HCT116 (cell line): ENCODE data around the gene SLC38A2. TPM values are rescaled to one million over a fixed set of nuclear protein-coding genes. Genes with fewer than 3 reads are reported as not detected.

Experiments
- ATAC-seq: fragments of 200-7000 bp; cut with Tn5 transposase; 2 replicates; pipeline ENCODE4 v1.9.1; 2020; ENCODE audit warnings: mild to moderate bottlenecking, moderate library complexity
- BruUV-seq: library from RNA; stranded (reverse); fragments of 400-500 nt; replicated peaks from 2 replicates; lab custom pipeline; 2021; lab: Mats Ljungman, UMichigan
- CTCF ChIA-PET: fragments of 300-600 bp; sonication (Branson Sonifier 250); formaldehyde crosslinking; loops from one replicate; lab custom pipeline; 2021; ENCODE audit warnings: antibody characterized with exemption; lab: Charles Lee
- POLR2A ChIA-PET: fragments of 300-600, 350-600 bp; sonication (Branson Sonifier 250); formaldehyde crosslinking; loops from one replicate; lab custom pipeline; 2021; ENCODE audit warnings: antibody characterized with exemption; lab: Charles Lee
- RAD21 ChIA-PET, 2 experiments: fragments of 300-600 bp; sonication (Branson Sonifier 250); formaldehyde crosslinking; loops; one replicate each; lab custom pipeline; 2023; ENCODE audit warnings: low total read pairs in 2 of 2; ENCODE audit not compliant: uncharacterized antibody in 2 of 2, unreplicated experiment in 2 of 2, low non-redundant PET in 1 of 2; lab: Charles Lee
- DNase-seq: peaks from one replicate; pipeline ENCODE4 v3.0.0-alpha.2; 2010; ENCODE audit warnings: low read depth, low spot score
- H2AFZ ChIP-seq: fragments of 200-600 bp; shearing (Covaris generic), sonication (generic); 2 replicates; pipeline ENCODE4 v1.6.1; 2017; ENCODE audit warnings: low read depth, mixed run types, mixed read lengths, antibody characterized with exemption, low read length; ENCODE audit not compliant: poor library complexity, severe bottlenecking
- H3K27ac ChIP-seq: 2 replicates; pipeline ENCODE4 v1.5.1; 2012; ENCODE audit warnings: low read depth, low read length
- H3K27me3 ChIP-seq: fragments of 200-600 bp; sonication (generic); 2 replicates; pipeline ENCODE4 v1.6.1; 2016; ENCODE audit warnings: mixed run types, low read length, mixed read lengths; ENCODE audit not compliant: insufficient read depth
- H3K36me3 ChIP-seq, 2 experiments: fragments of 200-500 bp in 1 of 2; fragments of 200-600 bp in 1 of 2; sonication (Bioruptor generic) in 1 of 2; sonication (generic) in 1 of 2; 2 replicates each; pipeline versions ENCODE4 v1.5.1 to v1.6.1; 2014 to 2016; ENCODE audit warnings: low read length in 2 of 2, inconsistent platforms in 1 of 2, mixed read lengths in 1 of 2, mixed run types in 1 of 2; ENCODE audit not compliant: insufficient read depth in 2 of 2, control insufficient read depth in 1 of 2
- H3K4me1 ChIP-seq, 2 experiments: fragments of 200-600 bp in 1 of 2; sonication (generic) in 1 of 2; 2 replicates each; pipeline versions ENCODE4 v1.5.1 to v1.6.1; 2012 to 2017; ENCODE audit warnings: low read length in 2 of 2, inconsistent platforms in 1 of 2, mild to moderate bottlenecking in 1 of 2, mixed read lengths in 1 of 2, mixed run types in 1 of 2, moderate library complexity in 1 of 2; ENCODE audit not compliant: insufficient read depth in 2 of 2, control insufficient read depth in 1 of 2
- H3K4me2 ChIP-seq: fragments of 200-600 bp; sonication (generic); 2 replicates; pipeline ENCODE4 v1.6.1; 2017; ENCODE audit warnings: mixed run types, low read length, mixed read lengths
- H3K4me3 ChIP-seq, 2 experiments: fragments of 200-600 bp in 1 of 2; sonication (generic) in 1 of 2; replicated peaks in 1 of 2; 2 replicates each; pipeline ENCODE4 v1.5.1; 2011 to 2016; ENCODE audit warnings: low read length in 2 of 2, control low read depth in 1 of 2, low read depth in 1 of 2, mild to moderate bottlenecking in 1 of 2, mixed read lengths in 1 of 2, mixed run types in 1 of 2
- H3K79me2 ChIP-seq: fragments of 200-600 bp; sonication (generic); 2 replicates; pipeline ENCODE4 v1.6.1; 2017; ENCODE audit warnings: mild to moderate bottlenecking, mixed run types, low read length, moderate library complexity, mixed read lengths; ENCODE audit not compliant: insufficient read depth
- H3K9ac ChIP-seq: fragments of 200-600 bp; sonication (generic); 2 replicates; pipeline ENCODE4 v1.6.1; 2016; ENCODE audit warnings: low read length, mixed read lengths
- H3K9me2 ChIP-seq: fragments of 200-600 bp; sonication (generic), shearing (Covaris generic); 2 replicates; pipeline ENCODE4 v1.6.1; 2017; ENCODE audit warnings: mixed run types, mild to moderate bottlenecking, moderate library complexity; ENCODE audit not compliant: insufficient read depth
- H3K9me3 ChIP-seq, 2 experiments: fragments of 200-500 bp in 1 of 2; fragments of 200-600 bp in 1 of 2; sonication (Bioruptor generic) in 1 of 2; sonication (generic) in 1 of 2; 2 replicates each; pipeline ENCODE4 v1.6.1; 2014 to 2017; ENCODE audit warnings: low read length in 2 of 2, mixed read lengths in 2 of 2, inconsistent platforms in 1 of 2, low read depth in 1 of 2, mild to moderate bottlenecking in 1 of 2, mixed run types in 1 of 2, moderate library complexity in 1 of 2; ENCODE audit not compliant: control insufficient read depth in 1 of 2, insufficient read depth in 1 of 2
- H4K20me1 ChIP-seq: fragments of 200-600 bp; sonication (generic), shearing (Covaris generic); 2 replicates; pipeline ENCODE4 v1.6.1; 2017; ENCODE audit warnings: mixed run types, mild to moderate bottlenecking, moderate library complexity; ENCODE audit not compliant: insufficient read depth
- ELF1 ChIP-seq: IDR thresholded peaks from 2 replicates; pipeline ENCODE4 v1.6.1; 2012; ENCODE audit warnings: low read depth, borderline replicate concordance
- EZH2 ChIP-seq: fragments of 200-600 bp; sonication (generic); IDR thresholded peaks from 2 replicates; pipeline ENCODE4 v1.6.1; 2017; ENCODE audit warnings: antibody characterized with exemption, mixed run types
- EZH2phosphoT487 ChIP-seq: fragments of 200-600 bp; IDR thresholded peaks from 2 replicates; pipeline ENCODE4 v1.6.1; 2018; ENCODE audit warnings: antibody characterized with exemption, borderline replicate concordance
- FOSL1 ChIP-seq: IDR thresholded peaks from 2 replicates; pipeline ENCODE4 v1.6.1; 2012; ENCODE audit warnings: low read depth
- JUND ChIP-seq: IDR thresholded peaks from 2 replicates; pipeline ENCODE4 v1.6.1; 2012
- POLR2A ChIP-seq: IDR thresholded peaks from 2 replicates; pipeline ENCODE4 v1.7.0; 2011; ENCODE audit warnings: borderline replicate concordance; ENCODE audit not compliant: insufficient read depth, insufficient read length; ENCODE audit errors: extremely low read depth
- POLR2AphosphoS5 ChIP-seq: IDR thresholded peaks from 2 replicates; pipeline ENCODE4 v1.6.1; 2011; ENCODE audit warnings: mild to moderate bottlenecking, low read depth, low read length, moderate library complexity
- SIN3A ChIP-seq: IDR thresholded peaks from 2 replicates; pipeline ENCODE4 v1.6.1; 2012; ENCODE audit warnings: low read depth
- SP1 ChIP-seq: IDR thresholded peaks from 2 replicates; pipeline ENCODE4 v1.6.1; 2012; ENCODE audit warnings: low read depth
- SRF ChIP-seq: IDR thresholded peaks from 2 replicates; pipeline ENCODE4 v1.6.1; 2012; ENCODE audit warnings: low read depth
- TCF7L2 ChIP-seq: IDR thresholded peaks from 2 replicates; pipeline ENCODE4 v1.7.0; 2011; ENCODE audit warnings: borderline replicate concordance, inconsistent platforms; ENCODE audit not compliant: insufficient read depth, insufficient read length; ENCODE audit errors: extremely low read depth
- YY1 ChIP-seq: IDR thresholded peaks from 2 replicates; pipeline ENCODE4 v1.6.1; 2011; ENCODE audit warnings: low read length, low read depth, moderate library complexity, mild to moderate bottlenecking; ENCODE audit not compliant: insufficient replicate concordance; ENCODE audit errors: extremely low read depth
- ZFX ChIP-seq: fragments of 450-650 bp; IDR thresholded peaks from 2 replicates; pipeline ENCODE4 v1.6.1; 2017
- ZNF274 ChIP-seq: fragments of 200-500 bp; sonication (Bioruptor generic); IDR thresholded peaks from 2 replicates; pipeline ENCODE4 v1.6.1; 2014; ENCODE audit warnings: mild to moderate bottlenecking, low read depth, low read length, inconsistent platforms
- intact Hi-C: fragments of 100-400 bp; cut with micrococcal nuclease; formaldehyde crosslinking; loops from 2 replicates; pipeline ENCODE4 v1.10.0; 2022
- total RNA-seq: library from RNA; stranded (reverse); gene quantifications from one replicate; pipeline ENCODE4 v1.2.1, GENCODE V29; 2021; ENCODE audit not compliant: unreplicated experiment
- TF ChIP-seq, protein P1 (sequence below): IDR thresholded peaks from 2 replicates; pipeline ENCODE4 v1.6.1; 2012
- TF ChIP-seq, protein P2 (sequence below): IDR thresholded peaks from 2 replicates; pipeline ENCODE4 v1.6.1; 2012

SLC38A2 gene
- total RNA-seq, 1 experiment from 2014 or later: 1,049 TPM

DNA sequence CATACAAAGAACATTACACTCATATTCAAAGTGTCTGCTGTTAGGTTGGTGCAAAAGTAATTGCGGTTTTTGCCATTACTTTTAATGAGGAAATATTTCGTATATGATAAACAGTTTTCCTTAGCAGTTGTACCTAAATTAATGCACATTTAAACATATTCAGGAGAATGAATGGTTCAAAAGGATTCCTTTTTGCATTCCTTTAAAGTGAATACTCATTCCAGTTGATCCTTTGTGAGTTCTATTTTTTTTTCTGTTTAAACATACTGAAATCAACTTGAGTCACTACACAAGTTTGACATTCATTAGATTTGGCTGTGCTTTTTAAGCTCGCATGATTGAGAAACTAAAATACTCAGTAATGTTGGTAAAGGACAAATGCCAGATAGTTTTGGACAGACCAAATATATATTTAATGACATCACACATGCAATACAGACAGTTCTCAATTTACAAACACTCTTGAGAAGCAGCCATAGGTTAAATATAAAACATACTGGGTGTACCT, 13.8 kb upstream of the SLC38A2 start:
- peak overlapping the region; percentile 90 for H3K4me2 ChIP-seq
- H3K4me1 ChIP-seq: peaks cover 62 to 76% of the 10 kb centered on the region in 2 experiments
- H3K9ac ChIP-seq: peak overlapping the region; percentile 89
- RAD21 ChIA-PET: no interaction called here
- peaks cover 24% of the 10 kb centered on the region for H3K79me2 ChIP-seq
- CTCF ChIA-PET: interaction anchor here (1.0 kb wide), 1 partner anchor 289 kb away, joined by 3 read pairs; no protein-coding TSS in a partner anchor
- TF ChIP-seq ZFX (no peak), TCF7L2 (no peak), SRF (no peak), FOSL1 (no peak), SP1 (0 out of 2 replicates have a peak, but pooled peaks have one; percentile 15), SIN3A (no peak), ELF1 (no peak), POLR2AphosphoS5 (no peak), EZH2phosphoT487 (no peak), ZNF274 (no peak), POLR2A (no peak), YY1 (no peak), EZH2 (no peak), JUND (peak; percentile 21; the same call in 1 of the 2 replicates)
- TF ChIP-seq, protein P1, sequence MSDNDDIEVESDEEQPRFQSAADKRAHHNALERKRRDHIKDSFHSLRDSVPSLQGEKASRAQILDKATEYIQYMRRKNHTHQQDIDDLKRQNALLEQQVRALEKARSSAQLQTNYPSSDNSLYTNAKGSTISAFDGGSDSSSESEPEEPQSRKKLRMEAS: no peak
- TF ChIP-seq, protein P2, sequence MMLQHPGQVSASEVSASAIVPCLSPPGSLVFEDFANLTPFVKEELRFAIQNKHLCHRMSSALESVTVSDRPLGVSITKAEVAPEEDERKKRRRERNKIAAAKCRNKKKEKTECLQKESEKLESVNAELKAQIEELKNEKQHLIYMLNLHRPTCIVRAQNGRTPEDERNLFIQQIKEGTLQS: no peak
- H3K4me3 ChIP-seq: no peak overlapping the region
- no TSS peak for BruUV-seq
- H3K27ac ChIP-seq: peak overlapping the region; percentile 94; the same call in 1 of the 2 replicates
- no peaks in the 10 kb centered on the region for H3K9me2 ChIP-seq
- H3K27me3 ChIP-seq: no peaks in the 10 kb centered on the region
- no peak for ATAC-seq
- peaks cover 0 to 3% of the 10 kb centered on the region in 2 experiments; a peak in 1 of 4 replicates for H3K36me3 ChIP-seq
- H4K20me1 ChIP-seq: no peaks in the 10 kb centered on the region
- intact Hi-C loops: no loop called here
- H3K9me3 ChIP-seq: no peaks in the 10 kb centered on the region
- H2AFZ ChIP-seq: no peak overlapping the region
- POLR2A ChIA-PET: no interaction called here
- DNase-seq: no peak
